ENCODE results near the gene CBLN3.

CBLN3 gene

DNA sequence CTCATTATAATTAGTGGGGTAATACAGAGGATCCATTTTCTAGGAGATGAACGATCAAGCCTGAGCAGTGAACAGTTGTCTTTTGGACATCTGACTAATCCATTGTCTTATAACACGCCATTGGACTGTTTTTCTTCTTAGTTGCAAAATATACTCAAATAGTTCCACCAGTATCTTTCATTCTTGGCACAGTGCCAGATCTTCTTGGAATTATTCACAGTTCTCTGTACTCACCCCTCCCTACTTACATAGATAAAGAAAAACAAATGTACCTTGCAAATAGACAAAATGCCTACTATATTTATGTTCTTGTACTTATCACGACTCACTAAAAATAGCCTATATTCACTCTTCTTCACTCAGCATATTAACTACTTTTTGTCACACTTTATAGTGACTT, 3.8 kb downstream of the CBLN3 start:
- no peak for TF ChIP-seq ZNF274 (IDR thresholded peaks at IDR 0.05; ENCODE audit: low read depth, low read length)
- H3K4me3 ChIP-seq (ENCODE audit: low read length): no peak overlapping the region

GRCh38 chr14:24422694-24423601, 6.5 kb downstream of the CBLN3 start:
- no peak for TF ChIP-seq ZNF274 (IDR thresholded peaks at IDR 0.05; ENCODE audit: low read depth, low read length)
- H3K4me3 ChIP-seq (ENCODE audit: low read length): no peak overlapping the region

- TF ChIP-seq ZNF274 (IDR thresholded peaks at IDR 0.05; ENCODE audit: low read depth, low read length): no peak
- no peak overlapping the region for H3K4me3 ChIP-seq (ENCODE audit: low read length)
Measured at GRCh38 chr14:24422261-24422660, 7.2 kb downstream of the CBLN3 start.

- TF ChIP-seq ZNF274 (IDR thresholded peaks at IDR 0.05; ENCODE audit: low read depth, low read length): no peak
- no peak overlapping the region for H3K4me3 ChIP-seq (ENCODE audit: low read length)
Measured at GRCh38 chr14:24418492-24418873, 11.0 kb downstream of the CBLN3 start.

DNA sequence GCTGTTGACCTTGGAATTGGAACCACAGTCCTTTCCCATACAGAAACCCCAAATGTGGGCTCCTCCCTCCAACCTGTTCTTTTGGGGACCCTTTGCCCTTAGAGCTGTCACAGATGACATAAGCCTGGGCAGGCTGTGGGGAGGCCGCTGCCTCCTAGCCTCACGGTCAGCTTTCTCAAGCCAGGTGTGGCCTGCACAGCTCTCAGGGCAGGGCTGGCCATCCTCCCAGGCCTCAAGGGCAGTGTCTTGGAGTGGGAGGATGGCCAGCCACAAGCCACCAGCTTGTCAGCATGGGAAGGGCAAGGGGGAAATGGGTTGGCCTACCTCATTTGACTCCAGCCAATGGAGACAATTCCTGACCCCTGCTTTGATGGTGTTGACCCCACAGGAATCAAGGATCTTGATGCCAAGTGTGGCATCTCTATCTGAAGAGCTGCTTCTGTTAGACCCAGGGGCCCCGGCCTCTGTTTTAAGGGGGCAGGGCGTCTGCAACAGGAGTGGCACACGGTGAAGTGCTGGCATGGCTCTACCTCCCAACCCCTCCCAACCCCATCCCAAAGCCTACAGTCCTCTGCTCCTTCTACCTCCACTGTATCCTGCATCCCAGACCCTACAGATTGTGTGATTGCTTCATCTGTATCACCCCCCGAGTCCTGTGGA, 11.5 kb downstream of the CBLN3 start:
- no peak for TF ChIP-seq ZNF274 (IDR thresholded peaks at IDR 0.05; ENCODE audit: low read depth, low read length)
- no peak overlapping the region for H3K4me3 ChIP-seq (ENCODE audit: low read length)

DNA sequence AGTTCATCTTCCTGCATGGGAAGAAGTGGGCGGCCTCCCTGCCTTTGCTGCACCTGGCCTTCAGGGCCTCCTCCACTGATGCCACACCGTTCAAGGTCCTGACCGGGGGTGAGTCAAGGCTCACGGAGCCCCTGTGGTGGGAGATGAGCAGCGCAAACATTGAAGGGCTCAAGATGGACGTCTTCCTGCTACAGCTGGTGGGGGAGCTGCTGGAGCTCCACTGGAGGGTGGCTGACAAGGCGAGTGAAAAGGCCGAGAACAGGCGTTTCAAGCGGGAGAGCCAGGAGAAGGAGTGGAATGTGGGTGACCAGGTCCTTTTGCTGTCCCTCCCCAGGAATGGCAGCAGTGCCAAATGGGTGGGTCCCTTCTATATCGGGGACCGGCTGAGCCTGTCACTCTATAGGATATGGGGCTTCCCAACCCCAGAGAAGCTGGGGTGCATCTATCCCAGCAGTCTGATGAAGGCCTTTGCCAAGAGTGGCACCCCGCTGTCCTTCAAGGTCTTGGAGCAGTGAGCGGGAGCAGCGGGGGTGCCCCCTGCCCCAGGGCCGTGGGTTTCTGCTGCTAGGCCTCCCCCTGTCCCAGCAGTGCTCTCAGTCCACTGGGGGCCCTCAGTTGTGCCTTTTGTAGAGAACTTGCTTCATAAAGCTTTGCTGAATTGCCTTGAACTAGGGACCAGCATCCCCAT, 12.4 kb downstream of the CBLN3 start:
- H3K4me3 ChIP-seq (ENCODE audit: low read length): no peak overlapping the region
- TF ChIP-seq ZNF274 (IDR thresholded peaks at IDR 0.05; ENCODE audit: low read depth, low read length): no peak

DNA sequence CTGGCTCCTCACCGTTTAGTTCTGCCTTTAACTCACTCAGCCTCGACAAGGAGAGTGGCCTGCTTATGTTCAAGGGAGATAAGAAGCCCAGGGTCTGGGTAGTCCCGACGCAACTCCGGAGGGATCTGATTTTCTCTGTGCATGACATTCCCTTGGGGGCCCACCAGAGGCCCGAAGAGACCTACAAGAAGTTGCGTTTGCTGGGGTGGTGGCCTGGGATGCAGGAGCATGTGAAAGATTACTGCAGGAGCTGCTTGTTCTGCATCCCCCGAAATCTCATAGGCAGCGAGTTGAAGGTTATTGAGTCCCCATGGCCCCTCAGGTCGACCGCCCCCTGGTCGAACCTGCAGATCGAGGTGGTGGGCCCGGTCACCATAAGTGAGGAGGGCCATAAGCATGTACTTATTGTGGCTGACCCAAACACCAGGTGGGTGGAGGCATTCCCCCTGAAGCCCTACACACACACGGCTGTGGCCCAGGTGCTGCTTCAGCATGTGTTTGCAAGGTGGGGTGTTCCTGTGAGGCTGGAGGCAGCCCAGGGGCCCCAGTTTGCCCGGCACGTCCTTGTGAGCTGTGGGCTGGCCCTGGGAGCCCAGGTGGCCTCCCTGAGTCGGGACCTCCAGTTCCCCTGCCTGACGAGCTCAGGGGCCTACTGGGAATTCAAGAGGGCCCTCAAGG, 13.1 kb downstream of the CBLN3 start:
- TF ChIP-seq ZNF274 (IDR thresholded peaks at IDR 0.05; ENCODE audit: low read depth, low read length): no peak
- H3K4me3 ChIP-seq (ENCODE audit: low read length): no peak overlapping the region

DNA sequence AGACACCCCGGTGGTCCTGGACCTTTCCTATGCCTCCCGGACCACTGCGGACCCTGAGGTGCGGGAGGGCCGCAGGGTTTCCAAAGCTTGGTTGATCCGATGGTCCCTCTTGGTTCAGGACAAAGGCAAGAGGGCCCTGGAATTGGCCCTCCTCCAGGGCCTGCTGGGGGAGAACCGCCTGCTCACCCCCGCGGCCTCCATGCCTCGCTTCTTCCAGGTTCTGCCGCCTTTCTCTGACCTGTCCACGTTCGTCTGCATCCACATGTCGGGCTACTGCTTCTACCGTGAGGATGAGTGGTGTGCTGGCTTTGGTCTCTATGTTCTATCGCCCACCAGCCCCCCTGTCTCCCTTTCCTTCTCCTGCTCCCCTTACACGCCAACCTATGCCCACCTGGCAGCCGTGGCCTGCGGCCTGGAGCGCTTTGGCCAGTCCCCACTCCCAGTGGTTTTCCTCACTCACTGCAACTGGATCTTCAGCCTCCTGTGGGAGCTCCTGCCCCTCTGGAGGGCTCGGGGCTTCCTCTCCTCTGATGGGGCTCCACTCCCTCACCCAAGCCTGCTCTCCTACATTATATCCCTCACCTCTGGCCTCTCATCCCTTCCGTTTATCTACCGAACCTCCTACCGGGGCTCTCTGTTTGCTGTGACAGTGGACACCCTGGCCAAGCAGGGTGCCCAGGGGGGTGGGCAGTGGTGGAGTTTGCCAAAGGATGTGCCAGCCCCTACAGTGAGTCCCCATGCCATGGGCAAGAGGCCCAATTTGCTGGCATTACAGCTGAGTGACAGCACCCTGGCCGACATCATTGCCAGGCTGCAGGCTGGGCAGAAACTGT, 13.8 kb downstream of the CBLN3 start:
- no peak for TF ChIP-seq ZNF274 (IDR thresholded peaks at IDR 0.05; ENCODE audit: low read depth, low read length)
- no peak overlapping the region for H3K4me3 ChIP-seq (ENCODE audit: low read length)

DNA sequence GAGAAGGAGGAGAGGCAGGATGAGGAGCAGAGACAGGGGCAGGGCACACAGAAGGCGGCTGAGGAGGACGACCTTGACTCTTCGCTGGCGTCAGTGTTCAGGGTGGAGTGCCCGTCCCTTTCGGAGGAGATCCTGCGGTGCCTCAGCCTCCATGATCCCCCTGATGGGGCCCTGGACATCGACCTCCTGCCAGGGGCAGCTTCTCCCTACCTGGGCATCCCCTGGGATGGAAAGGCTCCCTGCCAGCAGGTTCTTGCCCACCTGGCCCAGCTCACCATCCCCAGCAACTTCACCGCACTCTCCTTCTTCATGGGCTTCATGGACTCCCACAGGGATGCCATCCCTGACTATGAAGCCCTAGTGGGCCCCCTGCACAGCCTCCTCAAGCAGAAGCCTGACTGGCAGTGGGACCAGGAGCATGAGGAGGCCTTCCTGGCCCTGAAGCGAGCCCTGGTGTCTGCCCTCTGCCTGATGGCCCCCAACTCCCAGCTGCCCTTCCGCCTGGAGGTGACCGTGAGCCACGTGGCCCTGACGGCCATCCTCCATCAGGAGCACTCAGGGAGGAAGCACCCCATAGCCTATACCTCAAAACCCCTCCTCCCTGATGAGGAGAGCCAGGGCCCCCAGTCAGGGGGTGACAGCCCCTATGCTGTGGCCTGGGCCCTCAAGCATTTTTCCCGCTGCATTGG, 14.6 kb downstream of the CBLN3 start:
- H3K4me3 ChIP-seq (ENCODE audit: low read length): no peak overlapping the region
- no peak for TF ChIP-seq ZNF274 (IDR thresholded peaks at IDR 0.05; ENCODE audit: low read depth, low read length)

DNA sequence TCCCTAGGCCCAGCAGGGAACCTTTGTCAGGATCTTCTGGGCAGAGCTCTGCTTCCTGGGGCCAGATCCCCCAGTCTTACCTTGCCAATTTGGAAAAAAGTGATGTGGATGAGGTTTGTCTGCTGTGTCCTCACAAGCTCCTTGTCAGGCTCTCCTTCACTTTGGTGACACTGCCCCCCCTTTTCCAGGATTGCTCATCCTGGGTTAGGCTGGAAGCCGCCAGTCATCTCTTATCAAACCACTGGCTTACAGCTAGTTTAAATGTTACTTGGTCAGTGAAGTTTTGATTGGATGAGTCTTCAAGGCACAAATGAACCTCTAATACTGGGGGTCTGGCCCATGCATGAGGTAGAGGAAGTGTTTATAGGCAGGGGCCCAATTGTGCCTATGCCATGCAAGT, 15.4 kb downstream of the CBLN3 start:
- TF ChIP-seq ZNF274 (IDR thresholded peaks at IDR 0.05; ENCODE audit: low read depth, low read length): no peak
- no peak overlapping the region for H3K4me3 ChIP-seq (ENCODE audit: low read length)

DNA sequence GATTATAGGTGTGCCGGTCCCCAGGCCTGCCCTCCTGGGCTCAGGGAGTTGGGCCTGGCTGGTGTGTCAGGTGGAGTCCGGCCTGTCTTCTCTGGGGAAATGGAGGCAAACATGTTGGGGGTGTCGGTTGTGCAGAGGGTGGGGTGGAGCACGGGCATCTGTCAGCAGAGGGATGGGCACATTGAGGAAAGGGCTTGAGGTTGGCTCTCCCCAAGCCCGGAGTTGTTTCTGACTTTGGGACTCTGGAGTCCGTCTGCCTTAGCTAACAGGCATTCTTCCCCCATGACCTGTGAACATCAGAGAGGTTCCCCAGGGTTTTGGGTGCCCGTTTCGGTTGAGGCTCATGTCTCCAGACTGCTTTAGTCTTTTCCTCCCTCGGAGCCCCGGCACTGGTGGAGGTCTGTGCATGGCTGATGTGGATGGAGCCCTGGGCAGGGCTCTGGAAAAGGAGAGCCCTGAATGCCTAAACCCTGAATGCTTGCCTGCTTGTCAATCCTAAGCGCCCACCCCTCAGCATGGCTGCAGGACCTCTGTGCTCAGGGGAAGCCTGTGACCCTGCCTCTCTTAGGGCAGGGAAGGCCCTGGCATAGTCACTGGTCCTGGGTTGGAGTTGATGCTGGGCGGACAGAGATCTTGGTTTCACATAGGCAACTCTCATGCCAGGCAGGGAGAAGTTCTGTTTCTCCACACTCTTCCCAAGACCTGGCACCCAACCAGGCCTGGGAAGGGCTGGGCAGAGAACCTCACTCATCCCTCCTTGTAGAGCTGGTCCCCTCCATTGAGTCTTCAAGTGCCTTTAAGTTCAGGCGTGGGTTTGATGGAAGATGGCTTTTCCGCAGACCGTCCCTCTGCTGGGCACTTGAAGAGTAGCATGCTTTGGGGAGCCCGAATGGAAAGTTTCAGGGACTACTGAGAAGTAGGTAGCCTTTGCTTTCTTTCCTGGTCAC, 17.8 kb downstream of the CBLN3 start:
- TF ChIP-seq ZNF274 (IDR thresholded peaks at IDR 0.05; ENCODE audit: low read depth, low read length): no peak
- H3K4me3 ChIP-seq (ENCODE audit: low read length): no peak overlapping the region

GRCh38 chr14:24409956-24410355, 19.5 kb downstream of the CBLN3 start:
- TF ChIP-seq ZNF274 (IDR thresholded peaks at IDR 0.05; ENCODE audit: low read depth, low read length): no peak

More at GRCh38 chr14:24409956-24410355, 19.5 kb downstream of the CBLN3 start:
- no peak overlapping the region for H3K4me3 ChIP-seq (ENCODE audit: low read length)
